Heart right ventricle (tissue), 16 donors: ENCODE data around the gene PIGW. TPM values are rescaled to one million over a fixed set of nuclear protein-coding genes. Genes with fewer than 3 reads are reported as not detected.

Experiments
- ATAC-seq, 8 donors: fragments of 200-7000 bp; cut with Tn5 transposase; one replicate each; pipeline ENCODE4 v1.9.1; 2020; ENCODE audit warnings: mild to moderate bottlenecking in 8 of 8, moderate library complexity in 8 of 8, moderate number of reproducible peaks in 1 of 8
- DNase-seq, 2 donors: peaks; one replicate each; pipeline ENCODE4 v3.0.0-alpha.2; 2020
- H3K27ac ChIP-seq, 10 donors: fragments of 200-600 bp; sonication (generic) in 2 of 10; one replicate each; pipeline versions ENCODE4 v1.5.0 to v1.8.0; 2020 to 2022; ENCODE audit warnings: mild to moderate bottlenecking in 3 of 10
- H3K27me3 ChIP-seq, 7 donors: fragments of 200-600 bp; one replicate each; pipeline ENCODE4 v1.8.0; 2021 to 2022; ENCODE audit warnings: mild to moderate bottlenecking in 2 of 7
- H3K36me3 ChIP-seq, 9 donors: fragments of 200-600 bp; sonication (generic) in 1 of 9; one replicate each; pipeline versions ENCODE4 v1.5.0 to v1.8.0; 2020 to 2022; ENCODE audit warnings: mild to moderate bottlenecking in 2 of 9
- H3K4me1 ChIP-seq, 9 donors: fragments of 200-600 bp; sonication (generic) in 1 of 9; one replicate each; pipeline versions ENCODE4 v1.5.0 to v1.8.0; 2020 to 2022; ENCODE audit warnings: mild to moderate bottlenecking in 4 of 9
- H3K4me3 ChIP-seq, 10 donors: fragments of 200-600 bp; sonication (generic) in 2 of 10; one replicate each; pipeline versions ENCODE4 v1.5.0 to v1.8.0; 2020 to 2022; ENCODE audit warnings: mild to moderate bottlenecking in 7 of 10, moderate library complexity in 2 of 10
- H3K9me3 ChIP-seq, 11 donors: fragments of 200-600 bp in 10 of 11; sonication (generic) in 2 of 11; one replicate each; pipeline versions ENCODE4 v1.5.0 to v1.8.0; 2013 to 2022; ENCODE audit warnings: mild to moderate bottlenecking in 2 of 11, control low read depth in 1 of 11, moderate library complexity in 1 of 11
- WGBS, 2 donors: extraction: QIAGEN DNeasy Blood & Tissue Kit; methylation state at CpG; one replicate each; pipeline ENCODE4 v1.1.7; 2013; ENCODE audit warnings: inconsistent platforms in 1 of 2; 5-methylcytosine and 5-hydroxymethylcytosine counted together
- intact Hi-C, 10 donors: fragments of 100-400 bp; cut with DNase I; formaldehyde crosslinking; loops; one replicate each; pipeline versions ENCODE4 v1.11.1 to v1.14.2; 2022
- polyA plus RNA-seq, 2 donors: library from polyadenylated mRNA; stranded (reverse); fragments of 200-250 nt; gene quantifications; one replicate each; pipeline ENCODE4 v1.2.3, GENCODE V29; 2013
- total RNA-seq, 10 donors: library from RNA; stranded (reverse); fragmentation: NEBNext Ultra II Directional in 3 of 10; extraction: Animal tissue kit (Norgen Biotek cat#: 25700) in 3 of 10; gene quantifications; one replicate each; pipeline versions ENCODE4 v1.2.1 to v1.2.4, GENCODE V29; 2021 to 2023
- TF ChIP-seq, protein P1 (sequence below), 9 donors: fragments of 200-600 bp; sonication (generic) in 2 of 9; IDR thresholded peaks; one replicate each; pipeline versions ENCODE4 v1.5.0 to v1.8.0; 2021 to 2022; ENCODE audit warnings: antibody characterized with exemption in 9 of 9, mild to moderate bottlenecking in 5 of 9, moderate library complexity in 1 of 9
- donor health status: Arrhythmogenic right ventricular cardiomyopathy.
- donor health status: ischemic (EF 13 %, LVEDD 7.1; RV severe dilation, severe dysfunction).
- donor health status: healthy with polysubstance abuse.
- donor health status: DM: no; HTN: yes; CAD: no.
- donor health status: DM: no; HTN: no; CAD: no.
- donor health status: ischemic (EF 25% LVEDD 6.9; RV normal size, moderate dysfunction).
- donor health status: ischemic (EF 25% LVEDD 5.7; RV mildly dilated, moderate dysfunction).
- donor health status: healthy.
- donor health status: DM: yes; HTN: yes; CAD: no.
- donor health status: Ischemic cardiomyopathy.
- donor health status: ischemic (EF 35%, LVEDD 5.7; RV mildly dilated, moderate dysfunction).
- donor health status: nonischemic (EF 11% LVEDD 7.7; RV severe dilation, severe dysfunction).
- donor health status: DM: yes; HTN: yes; CAD: no.
- donor health status: PGD.
- donor health status: ischemic (EF 29% LVEDD 5.4; RV normal size, mild dysfunction).
- donor health status: nonischemic (EF 23%, LVEDD 6.1; RV moderate dilation, normal function).

The PIGW gene
- total and polyA plus RNA-seq, 12 donors = 2.5 to 10.2 (median 6.2) TPM

DNA sequence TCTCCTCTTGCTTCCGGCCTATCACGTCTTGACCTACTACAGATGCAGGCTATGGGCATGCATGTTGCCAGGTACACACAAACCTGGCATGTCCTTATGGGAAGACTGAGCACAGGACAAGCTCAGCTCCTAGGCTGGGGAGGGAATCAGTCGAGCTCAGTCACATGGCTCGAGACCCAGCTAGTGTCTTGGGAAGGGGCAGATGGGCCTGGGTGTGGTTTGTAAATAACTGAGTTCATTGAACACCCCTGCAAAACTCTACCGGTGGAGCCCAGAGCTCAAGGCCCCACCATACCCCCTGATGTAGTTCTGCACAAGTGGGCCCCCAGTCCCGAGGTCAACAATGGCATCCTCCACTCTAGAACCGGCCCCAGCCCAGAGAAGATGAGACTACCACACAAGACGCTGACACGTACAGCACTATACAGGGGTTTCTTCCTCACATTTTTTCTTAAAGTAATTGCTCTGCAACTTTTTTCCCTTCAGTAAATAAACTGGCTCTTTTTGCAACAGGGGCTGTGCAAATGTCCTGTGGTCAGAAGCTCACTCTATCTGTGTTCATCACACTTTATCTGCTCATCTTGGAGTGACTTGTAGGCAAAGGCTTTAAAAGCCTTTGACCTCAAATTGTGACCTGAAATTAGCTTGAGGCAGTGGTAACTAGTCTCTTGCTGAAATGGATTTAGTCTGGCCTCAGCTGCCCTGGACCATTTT is 25.4 kb upstream of the PIGW start:
- peaks cover 0 to under 1% (median 0%) of the 10 kb centered on the region in 9 donors for H3K4me1 ChIP-seq
- intact Hi-C loops = loop anchor here in 1 of 10 donors (5.0 kb wide), 1 partner anchor 353 kb away; no protein-coding TSS in a partner anchor
- H3K36me3 ChIP-seq = peaks cover 0 to 92% (median 5%) of the 10 kb centered on the region in 9 donors
- DNase-seq (no peak), ATAC-seq (no peak)
- no peak overlapping the region for H3K27ac ChIP-seq
- H3K9me3 ChIP-seq = no peaks in the 10 kb centered on the region
- no peaks in the 10 kb centered on the region for H3K27me3 ChIP-seq
- WGBS, 2 donors = 93 to 95% methylated on average over 9 of the region's 9 CpGs
- TF ChIP-seq, protein P1, sequence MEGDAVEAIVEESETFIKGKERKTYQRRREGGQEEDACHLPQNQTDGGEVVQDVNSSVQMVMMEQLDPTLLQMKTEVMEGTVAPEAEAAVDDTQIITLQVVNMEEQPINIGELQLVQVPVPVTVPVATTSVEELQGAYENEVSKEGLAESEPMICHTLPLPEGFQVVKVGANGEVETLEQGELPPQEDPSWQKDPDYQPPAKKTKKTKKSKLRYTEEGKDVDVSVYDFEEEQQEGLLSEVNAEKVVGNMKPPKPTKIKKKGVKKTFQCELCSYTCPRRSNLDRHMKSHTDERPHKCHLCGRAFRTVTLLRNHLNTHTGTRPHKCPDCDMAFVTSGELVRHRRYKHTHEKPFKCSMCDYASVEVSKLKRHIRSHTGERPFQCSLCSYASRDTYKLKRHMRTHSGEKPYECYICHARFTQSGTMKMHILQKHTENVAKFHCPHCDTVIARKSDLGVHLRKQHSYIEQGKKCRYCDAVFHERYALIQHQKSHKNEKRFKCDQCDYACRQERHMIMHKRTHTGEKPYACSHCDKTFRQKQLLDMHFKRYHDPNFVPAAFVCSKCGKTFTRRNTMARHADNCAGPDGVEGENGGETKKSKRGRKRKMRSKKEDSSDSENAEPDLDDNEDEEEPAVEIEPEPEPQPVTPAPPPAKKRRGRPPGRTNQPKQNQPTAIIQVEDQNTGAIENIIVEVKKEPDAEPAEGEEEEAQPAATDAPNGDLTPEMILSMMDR (IDR thresholded peaks at IDR 0.05) = no peak
- H3K4me3 ChIP-seq = no peak overlapping the region

DNA sequence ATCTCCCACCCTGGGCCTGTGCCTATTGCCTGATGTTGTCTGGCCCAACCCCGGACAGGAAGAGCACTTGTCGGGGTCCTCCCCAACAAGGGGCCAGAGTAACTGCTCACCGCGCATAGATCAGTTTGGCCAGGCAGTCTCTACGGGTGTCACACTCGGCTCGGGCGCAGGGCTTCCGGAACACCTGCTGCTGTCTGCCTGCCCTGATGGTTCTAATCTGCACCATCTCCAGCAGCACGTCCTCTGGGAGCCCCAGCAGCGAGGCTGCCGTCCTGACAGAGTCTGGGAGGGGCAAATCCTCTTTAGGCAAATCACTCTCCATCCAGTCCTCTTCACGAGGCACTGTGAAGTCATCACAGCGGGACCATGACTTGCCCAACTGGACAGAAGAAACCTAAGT is 24.2 kb upstream of the PIGW start:
- intact Hi-C loops = loop anchor here in 1 of 10 donors (10.0 kb wide), 1 partner anchor 64 kb away; no protein-coding TSS in a partner anchor
- 88 to 89% methylated on average over 14 of the region's 14 CpGs for WGBS, 2 donors
- H3K36me3 ChIP-seq = peaks cover 0 to 92% (median 5%) of the 10 kb centered on the region in 9 donors

DNA sequence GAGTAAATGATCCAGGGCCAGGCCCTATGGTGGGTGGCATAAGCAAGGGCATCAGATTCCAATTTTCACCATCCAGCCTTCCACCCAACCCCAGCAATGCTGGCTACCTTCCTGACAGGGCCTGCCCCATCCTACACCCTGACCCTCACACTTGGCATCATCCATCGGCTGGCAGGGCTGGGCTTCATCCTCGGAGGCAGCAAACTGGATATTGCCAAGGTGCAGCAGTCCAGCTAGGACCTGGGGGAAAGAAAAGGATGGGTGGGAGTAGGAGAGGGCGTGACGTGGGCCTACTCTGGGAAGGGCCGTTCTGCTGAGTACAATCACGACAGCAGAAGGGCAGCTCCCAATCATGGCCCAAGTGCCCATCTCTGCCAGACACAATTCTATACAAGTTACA is 23.6 kb upstream of the PIGW start:
- TF ChIP-seq, protein P1 (IDR thresholded peaks at IDR 0.05) = no peak
- no peaks in the 10 kb centered on the region for H3K27me3 ChIP-seq
- peaks cover 0 to 92% (median 5%) of the 10 kb centered on the region in 9 donors for H3K36me3 ChIP-seq
- WGBS, 2 donors = 91 to 97% methylated on average over 6 of the region's 6 CpGs
- intact Hi-C loops = loop anchor here in 1 of 10 donors (10.0 kb wide), 1 partner anchor 64 kb away; no protein-coding TSS in a partner anchor
- H3K27ac ChIP-seq = no peak overlapping the region
- DNase-seq = no peak
- no peak overlapping the region for H3K4me3 ChIP-seq
- no peak for ATAC-seq
- H3K9me3 ChIP-seq = no peaks in the 10 kb centered on the region
- H3K4me1 ChIP-seq = no peaks in the 10 kb centered on the region

More for the DNA sequence above, 24.2 kb upstream of the PIGW start:
- ATAC-seq (no peak), DNase-seq (no peak)
- H3K9me3 ChIP-seq = no peaks in the 10 kb centered on the region
- H3K4me3 ChIP-seq = no peak overlapping the region
- H3K27ac ChIP-seq = no peak overlapping the region
- no peaks in the 10 kb centered on the region for H3K4me1 ChIP-seq
- no peaks in the 10 kb centered on the region for H3K27me3 ChIP-seq
- TF ChIP-seq, protein P1 (IDR thresholded peaks at IDR 0.05) = no peak

- Histone ChIP-seq H3K27me3 (no peaks in the 10 kb centered on the region), H3K9me3 (no peaks in the 10 kb centered on the region), H3K4me3 (no peak overlapping the region), H3K4me1 (no peaks in the 10 kb centered on the region), H3K27ac (no peak overlapping the region), H3K36me3 (peaks cover 0 to 90% (median 0%) of the 10 kb centered on the region in 9 donors)
- DNase-seq (no peak), ATAC-seq (no peak)
- intact Hi-C loops = loop anchor here in 1 of 10 donors (10.0 kb wide), 1 partner anchor 62 kb away; no protein-coding TSS in a partner anchor
- WGBS, 2 donors = 78 to 86% methylated on average over 5 of the region's 5 CpGs
- TF ChIP-seq, protein P1 (IDR thresholded peaks at IDR 0.05) = no peak
Measured at GRCh38 chr17:36512641-36513040, 22.1 kb upstream of the PIGW start.
